NB4 (cell line): ENCODE measurements around the gene ADPRM.
A peak's percentile ranks its signal among the peaks of the same experiment; 100 is the strongest.
"Not testable (repeated sequence)": the region's sequence is repeated elsewhere in the genome, so short reads cannot be mapped to it uniquely, and the experiment has no call there.

ENCODE experiments used
- DNase-seq: peaks from one replicate; pipeline ENCODE4 v3.0.0; 2010; ENCODE audit warnings: low read depth
- H3K4me3 ChIP-seq: one replicate; pipeline ENCODE4 v1.5.1; 2011; ENCODE audit warnings: mild to moderate bottlenecking, low read depth, low read length, moderate library complexity
- CTCF ChIP-seq: IDR thresholded peaks from one replicate; pipeline ENCODE4 v1.5.1; 2012; ENCODE audit warnings: low read depth, low read length
- MAX ChIP-seq: IDR thresholded peaks from 2 replicates; pipeline ENCODE4 v1.6.1; 2011; ENCODE audit warnings: low read depth, low read length
- MYC ChIP-seq: IDR thresholded peaks from 2 replicates; pipeline ENCODE4 v1.6.1; 2011; ENCODE audit warnings: low read depth, low read length
- POLR2A ChIP-seq: IDR thresholded peaks from 2 replicates; pipeline ENCODE4 v1.6.1; 2011; ENCODE audit warnings: mild to moderate bottlenecking; ENCODE audit not compliant: insufficient read length; ENCODE audit errors: extremely low read depth

Gene ADPRM

GRCh38 chr17:10683853-10684252 is 13.5 kb upstream of the ADPRM start:
- TF ChIP-seq CTCF (peak; percentile 52), MAX (no peak), MYC (no peak), POLR2A (no peak)
- no peak overlapping the region for H3K4me3 ChIP-seq
- peak; percentile 51 for DNase-seq

- H3K4me3 ChIP-seq, result no peak overlapping the region
- TF ChIP-seq MAX, result no peak
- TF ChIP-seq CTCF, result no peak
- TF ChIP-seq POLR2A, result no peak
- no peak for TF ChIP-seq MYC
- DNase-seq, result no peak
Observed at GRCh38 chr17:10687499-10687898, 9.9 kb upstream of the ADPRM start.

- H3K4me3 ChIP-seq, result peak overlapping the region; percentile 97
- not testable (repeated sequence) for DNase-seq
Observed at GRCh38 chr17:10695875-10696407, 1.5 kb upstream of the ADPRM start.

GRCh38 chr17:10698096-10698818 is 863 bp downstream of the ADPRM start:
- TF ChIP-seq CTCF (no peak), POLR2A (no peak), MAX (no peak; the same call in 1 of the 2 replicates)
- peak; percentile 70 for DNase-seq
- peak overlapping the region; percentile 97 for H3K4me3 ChIP-seq

GRCh38 chr17:10699856-10700255 is 2.5 kb downstream of the ADPRM start:
- DNase-seq, result peak; percentile 69
- no peak for TF ChIP-seq MAX
- TF ChIP-seq POLR2A, result no peak
- no peak for TF ChIP-seq MYC
- TF ChIP-seq CTCF, result no peak

GRCh38 chr17:10702574-10702973 is 5.2 kb downstream of the ADPRM start:
- H3K4me3 ChIP-seq, result no peak overlapping the region
- peak; percentile 68 for DNase-seq
- TF ChIP-seq MYC (no peak), MAX (no peak), CTCF (no peak), POLR2A (no peak)

More at GRCh38 chr17:10699856-10700255, 2.5 kb downstream of the ADPRM start:
- H3K4me3 ChIP-seq, result peak overlapping the region; percentile 22
